Amniotic stem cell (primary cell): ENCODE data around the gene PLIN4.
"Not testable (repeated sequence)": the region's sequence is repeated elsewhere in the genome, so short reads cannot be mapped to it uniquely, and the experiment has no call there.

Source experiments
- DNase-seq: peaks from one replicate; lab custom pipeline; 2025; lab: John Stamatoyannopoulos, UW

The PLIN4 gene

GRCh38 chr19:4547303-4548237, 29.3 kb upstream of the PLIN4 start:
- no peak for DNase-seq

- no peak for DNase-seq
These were observed 25.8 kb upstream of the PLIN4 start for GRCh38 chr19:4543842-4544647.

- no peak for DNase-seq
These were observed 24.9 kb upstream of the PLIN4 start for GRCh38 chr19:4542896-4543841.

DNA sequence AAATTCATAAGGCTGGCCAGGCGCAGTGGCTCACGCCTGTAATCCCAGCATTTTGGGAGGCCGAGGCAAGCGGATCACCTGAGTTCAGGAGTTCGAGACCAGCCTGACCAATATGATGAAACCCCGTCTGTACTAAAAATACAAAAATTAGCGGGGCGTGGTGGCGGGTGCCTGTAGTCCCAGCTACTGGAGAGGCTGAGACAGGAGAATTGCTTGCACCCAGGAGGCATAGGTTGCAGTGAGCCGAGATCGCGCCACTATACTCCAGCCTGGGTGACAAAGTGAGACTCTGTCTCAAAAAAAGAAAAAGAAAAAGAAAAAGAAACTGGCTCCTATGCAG, 23.5 kb upstream of the PLIN4 start:
- not testable (repeated sequence) for DNase-seq

DNA sequence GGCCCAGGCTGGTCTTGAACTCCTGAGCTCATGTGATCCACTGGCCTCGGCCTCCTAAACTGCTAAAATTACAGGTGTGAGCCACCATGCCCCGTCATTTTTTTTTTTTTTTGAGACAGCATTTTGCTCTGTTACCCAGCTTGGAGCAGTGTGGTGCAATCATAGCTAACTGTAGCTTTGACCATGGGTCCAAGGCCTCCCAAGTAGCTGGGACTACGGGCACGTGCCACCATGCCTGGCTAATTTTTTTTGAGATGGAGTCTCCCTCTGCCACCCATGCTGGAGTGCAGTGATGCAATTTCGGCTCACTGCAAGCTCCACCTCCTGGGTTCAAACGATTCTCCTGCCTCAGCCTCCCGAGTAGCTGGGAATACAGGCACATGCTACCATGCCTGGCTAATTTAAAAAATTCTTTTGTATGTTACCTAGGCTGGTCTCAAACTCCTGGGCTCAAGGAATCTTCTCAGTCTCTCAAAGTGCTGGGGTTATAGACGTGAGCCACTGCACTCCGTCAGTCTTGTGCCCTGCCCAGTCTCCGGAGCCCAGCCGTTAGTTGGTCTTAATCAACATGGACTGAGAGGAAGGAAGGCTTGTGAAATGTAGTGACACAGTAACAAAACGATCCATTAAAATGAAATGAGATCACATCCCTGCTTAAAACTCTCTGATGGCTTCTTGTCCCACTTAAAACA, 23.0 kb upstream of the PLIN4 start:
- no peak for DNase-seq

GRCh38 chr19:4539693-4540581, 21.7 kb upstream of the PLIN4 start, which contains the start of gene LRG1:
Gene LRG1 (minus strand): TSS chr19:4540036. CDS start chr19:4540013, 23 bp downstream.
- no peak for DNase-seq

GRCh38 chr19:4539169-4539692, 20.9 kb upstream of the PLIN4 start:
- DNase-seq, result no peak

GRCh38 chr19:4538601-4538954, 20.3 kb upstream of the PLIN4 start:
- DNase-seq, result no peak

GRCh38 chr19:4537953-4538600, 19.8 kb upstream of the PLIN4 start:
- DNase-seq, result no peak

DNA sequence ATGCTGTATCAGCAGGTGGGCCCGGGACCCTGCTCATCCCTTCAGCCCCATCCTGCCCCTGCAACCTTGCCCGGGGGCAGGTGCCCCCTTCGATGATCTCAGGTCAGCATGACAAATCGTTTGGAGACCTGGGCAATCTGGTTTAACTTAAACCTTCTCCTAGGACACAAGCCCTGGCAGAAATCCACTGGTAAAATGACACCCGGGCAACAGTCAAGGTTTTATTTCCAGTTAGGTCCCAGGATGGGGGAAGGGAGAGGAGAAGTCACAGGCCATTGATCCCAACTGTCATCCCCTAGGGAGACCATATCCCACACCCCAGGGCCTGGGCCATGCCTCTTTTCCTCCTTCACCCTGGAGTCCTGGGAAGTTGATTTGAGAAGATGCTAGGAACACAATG, 18.5 kb upstream of the PLIN4 start:
- DNase-seq, result no peak

GRCh38 chr19:4534836-4535658, 16.8 kb upstream of the PLIN4 start, which contains the start of gene PLIN5:
Gene PLIN5 (minus strand): TSS chr19:4535224. CDS start chr19:4534074, 1,150 bp downstream.
- no peak for DNase-seq

DNA sequence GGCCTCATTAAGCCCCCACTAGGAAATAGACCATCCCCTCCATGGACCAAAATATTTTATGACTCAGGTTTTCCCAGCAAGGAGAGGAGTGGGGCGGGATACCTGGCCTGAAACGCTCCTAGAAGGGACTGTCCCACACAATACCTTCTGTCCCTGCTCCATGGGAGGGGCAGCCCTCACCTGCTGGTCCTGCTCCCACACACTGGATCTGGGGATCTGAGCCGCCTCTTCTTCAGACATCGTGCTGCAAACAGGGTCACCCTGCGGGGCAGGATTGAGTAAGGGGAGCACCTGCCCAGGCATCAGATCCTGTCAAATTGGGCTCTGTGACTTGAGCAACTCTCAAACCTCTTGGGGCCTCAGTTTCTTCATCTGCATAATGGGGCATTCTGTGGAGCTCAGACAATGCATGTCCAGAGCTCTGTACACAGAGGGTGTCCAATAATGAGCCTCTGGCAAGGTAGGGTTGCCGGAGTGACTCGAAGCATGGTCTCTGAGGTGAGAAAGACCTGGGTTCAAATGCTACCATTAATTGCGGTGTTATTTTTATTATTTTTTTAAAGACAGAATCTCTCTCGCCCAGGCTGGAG, 15.6 kb upstream of the PLIN4 start:
- no peak for DNase-seq

DNA sequence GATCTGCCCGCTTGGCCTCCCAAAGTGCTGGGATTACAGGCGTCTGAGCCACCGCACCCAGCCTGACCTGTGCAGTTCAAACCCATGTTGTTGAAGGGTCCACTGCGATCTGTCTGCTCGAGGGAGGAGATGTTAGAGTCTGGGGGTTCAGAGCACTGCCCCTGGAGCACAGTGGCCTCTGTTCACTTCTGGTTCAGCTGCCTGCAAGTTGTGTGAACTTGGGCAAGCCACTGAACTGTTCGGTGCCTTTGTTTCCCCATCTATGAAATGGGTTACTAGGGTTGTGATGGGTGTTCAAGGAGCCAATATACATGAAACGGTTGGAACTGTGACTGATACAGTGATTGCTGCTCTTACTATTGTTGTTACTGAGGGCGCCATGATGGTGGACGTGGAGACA, 15.0 kb upstream of the PLIN4 start:
- no peak for DNase-seq

DNA sequence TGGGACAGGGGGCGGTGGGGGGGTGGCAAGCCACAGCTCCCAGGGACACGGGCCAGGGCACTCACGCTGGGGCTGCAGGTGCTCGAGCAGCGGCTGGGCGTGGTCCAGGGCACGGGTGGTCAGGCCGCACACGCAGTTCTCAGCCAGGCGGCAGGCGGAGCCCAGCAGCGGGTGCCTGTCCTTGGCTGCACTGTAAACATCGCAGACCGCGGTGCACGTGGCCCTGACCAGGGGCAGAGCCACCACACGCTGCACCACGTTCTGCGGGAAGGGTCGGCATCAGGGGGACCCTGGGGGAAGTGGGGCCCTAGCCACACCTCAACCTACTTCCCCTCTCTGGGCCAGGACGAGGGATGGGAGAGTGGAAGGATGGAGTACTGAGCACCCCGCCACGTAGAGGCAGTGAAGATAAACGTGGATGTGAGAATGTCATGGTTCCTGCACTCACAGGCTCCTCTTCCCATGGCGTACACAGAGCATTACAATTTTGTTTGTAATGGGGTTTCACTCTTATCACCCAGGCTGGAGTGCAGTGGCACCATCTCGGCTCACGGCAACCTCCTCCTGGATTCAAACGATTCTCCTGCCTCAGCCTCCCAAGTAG, 13.4 kb upstream of the PLIN4 start:
- DNase-seq, result no peak

- no peak for DNase-seq
These were observed 11.7 kb upstream of the PLIN4 start for GRCh38 chr19:4529924-4530522.

DNA sequence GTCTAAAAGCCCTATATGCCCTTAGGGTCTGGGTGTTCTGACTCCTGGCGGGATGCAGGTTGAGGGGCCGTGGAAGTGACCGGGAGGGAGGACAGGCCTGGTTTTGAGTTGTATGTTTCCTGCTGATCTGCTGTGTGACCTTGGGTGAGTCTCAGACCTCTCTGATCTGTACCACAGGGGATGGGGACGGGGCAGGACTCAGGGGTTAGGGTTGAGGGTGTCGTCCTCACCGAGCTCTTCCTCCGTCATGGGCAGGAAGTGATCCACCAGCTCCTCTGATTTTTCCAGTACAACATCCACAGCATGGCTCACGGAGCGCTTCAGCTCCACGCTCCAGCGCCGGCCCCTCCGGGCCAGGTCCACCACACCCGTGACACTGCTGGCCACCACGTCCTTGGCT, 10.6 kb upstream of the PLIN4 start:
- DNase-seq, result no peak

DNA sequence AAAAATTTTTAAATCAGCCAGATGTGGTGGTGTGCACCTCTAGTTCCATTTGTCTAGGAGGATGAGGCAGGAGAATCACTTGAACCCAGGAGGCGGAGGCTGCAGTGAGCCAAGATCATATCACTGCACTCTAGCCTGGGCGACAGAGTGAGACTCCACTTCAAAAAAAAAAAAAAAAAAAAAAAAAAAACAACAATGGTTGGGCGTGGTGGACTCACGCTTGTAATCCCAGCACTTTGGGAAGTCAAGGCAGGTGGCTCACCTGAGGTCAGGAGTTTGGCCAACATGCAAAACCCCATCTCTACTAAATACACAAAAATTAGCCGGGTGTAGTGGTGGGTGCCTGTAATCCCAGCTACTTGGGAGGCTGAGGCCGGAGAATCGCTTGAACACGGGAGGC, 9.1 kb upstream of the PLIN4 start:
- not testable (repeated sequence) for DNase-seq
